Sigmoid colon (tissue), 7 donors: ENCODE data around the gene MACROD2. TPM values are rescaled to one million over a fixed set of nuclear protein-coding genes. Genes with fewer than 3 reads are reported as not detected.

Source experiments
- DNase-seq: peaks from one replicate; pipeline ENCODE4 v3.0.0-alpha.2; 2019
- H3K27ac ChIP-seq, 4 donors: fragments of 200-600 bp; sonication (generic); one replicate each; pipeline ENCODE4 v1.5.1; 2016 to 2019; ENCODE audit warnings: mild to moderate bottlenecking in 1 of 4
- H3K27me3 ChIP-seq, 3 donors: fragments of 200-600 bp; sonication (generic); one replicate each; pipeline ENCODE4 v1.5.1; 2019; ENCODE audit warnings: mild to moderate bottlenecking in 1 of 3
- H3K36me3 ChIP-seq, 4 donors: fragments of 200-600 bp; sonication (generic); one replicate each; pipeline ENCODE4 v1.5.1; 2016 to 2019
- H3K4me1 ChIP-seq, 4 donors: fragments of 200-600 bp; sonication (generic); one replicate each; pipeline ENCODE4 v1.5.1; 2017 to 2019
- H3K4me3 ChIP-seq, 4 donors: fragments of 200-600 bp; sonication (generic); one replicate each; pipeline ENCODE4 v1.5.1; 2017 to 2019; ENCODE audit warnings: mild to moderate bottlenecking in 2 of 4, moderate library complexity in 1 of 4
- H3K9me3 ChIP-seq, 4 donors: fragments of 200-600 bp in 3 of 4; sonication (generic) in 3 of 4; one replicate each; pipeline versions ENCODE4 v1.5.1 to v1.6.1; 2013 to 2019
- CTCF ChIP-seq, 4 experiments: fragments of 450-650 bp in 3 of 4; fragments of 200-600 bp in 1 of 4; IDR thresholded peaks; one replicate each; pipeline ENCODE4 v1.5.1; 2016 to 2019; ENCODE audit warnings: antibody characterized with exemption in 4 of 4, mild to moderate bottlenecking in 3 of 4, moderate library complexity in 2 of 4
- EP300 ChIP-seq, 4 donors: sonication (generic); formaldehyde crosslinking; IDR thresholded peaks; one replicate each; pipeline ENCODE4 v1.6.1; 2017; ENCODE audit warnings: antibody characterized with exemption in 4 of 4
- POLR2A ChIP-seq, 2 donors: fragments of 450-650 bp; IDR thresholded peaks; one replicate each; pipeline ENCODE4 v1.6.1; 2016; ENCODE audit warnings: antibody characterized with exemption in 2 of 2, mild to moderate bottlenecking in 2 of 2, moderate library complexity in 2 of 2
- POLR2AphosphoS5 ChIP-seq, 4 donors: sonication (generic); formaldehyde crosslinking; IDR thresholded peaks; one replicate each; pipeline ENCODE4 v1.6.1; 2017; ENCODE audit warnings: antibody characterized with exemption in 4 of 4
- WGBS, 2 donors: extraction: QIAGEN DNeasy Blood & Tissue Kit; methylation state at CpG; one replicate each; pipeline ENCODE4 v1.1.7; 2013; 5-methylcytosine and 5-hydroxymethylcytosine counted together
- intact Hi-C: fragments of 100-400 bp; cut with DNase I; formaldehyde crosslinking; loops from one replicate; pipeline ENCODE4 v1.15.1; 2023
- polyA plus RNA-seq, 3 donors: library from polyadenylated mRNA; stranded (reverse); fragments of 200-250 nt; gene quantifications; one replicate each; pipeline ENCODE4 v1.2.3, GENCODE V29; 2013
- total RNA-seq, 4 donors: library from RNA; depleted of rRNA; stranded (reverse); fragments of >200 nt; gene quantifications; one replicate each; pipeline ENCODE4 v1.1.0, GENCODE V29; 2016
- donor health status: healthy with polysubstance abuse.
- donor health status: Bipolar disorder and iron deficiency.
- donor health status: healthy.

The MACROD2 gene
- total and polyA plus RNA-seq, 7 donors = 1.2 to 22.4 (median 5.8) TPM

GRCh38 chr20:14951105-14951504 lies 955.8 kb downstream of the MACROD2 start:
- Histone ChIP-seq H3K36me3 (no peaks in the 10 kb centered on the region), H3K4me3 (no peak overlapping the region), H3K27ac (no peak overlapping the region), H3K4me1 (peaks cover 0 to 19% (median 8%) of the 10 kb centered on the region in 4 donors), H3K9me3 (no peaks in the 10 kb centered on the region), H3K27me3 (no peaks in the 10 kb centered on the region)
- WGBS, 2 donors = 87 to 95% methylated on average over 1 of the region's 1 CpG
- TF ChIP-seq POLR2AphosphoS5 (IDR thresholded peaks at IDR 0.05) (no peak), CTCF (IDR thresholded peaks at IDR 0.05) (no peak)
- intact Hi-C loops = no loop called here
- DNase-seq = no peak

GRCh38 chr20:14951707-14952418 lies 956.5 kb downstream of the MACROD2 start:
- no peak for DNase-seq
- Histone ChIP-seq H3K27ac (no peak overlapping the region), H3K36me3 (no peaks in the 10 kb centered on the region), H3K27me3 (no peaks in the 10 kb centered on the region), H3K4me3 (no peak overlapping the region), H3K4me1 (peaks cover 0 to 17% (median 7%) of the 10 kb centered on the region in 4 donors), H3K9me3 (no peaks in the 10 kb centered on the region)
- WGBS, 2 donors = 69 to 80% methylated on average over 3 of the region's 3 CpGs
- no peak for TF ChIP-seq POLR2A (IDR thresholded peaks at IDR 0.05)
- no peak for TF ChIP-seq CTCF (IDR thresholded peaks at IDR 0.05)
- no peak for TF ChIP-seq POLR2AphosphoS5 (IDR thresholded peaks at IDR 0.05)
- TF ChIP-seq EP300 (IDR thresholded peaks at IDR 0.05) = no peak
- intact Hi-C loops = no loop called here

GRCh38 chr20:14953736-14954135 lies 958.4 kb downstream of the MACROD2 start:
- no peak overlapping the region for H3K4me3 ChIP-seq
- H3K4me1 ChIP-seq = peaks cover 0 to 5% (median 0%) of the 10 kb centered on the region in 4 donors
- no peaks in the 10 kb centered on the region for H3K27me3 ChIP-seq
- no peak overlapping the region for H3K27ac ChIP-seq
- H3K9me3 ChIP-seq = no peaks in the 10 kb centered on the region
- intact Hi-C loops = no loop called here
- DNase-seq = no peak
- WGBS, 2 donors = 91 to 92% methylated on average over 2 of the region's 2 CpGs
- H3K36me3 ChIP-seq = no peaks in the 10 kb centered on the region
- no peak for TF ChIP-seq EP300 (IDR thresholded peaks at IDR 0.05)
- no peak for TF ChIP-seq POLR2A (IDR thresholded peaks at IDR 0.05)
- no peak for TF ChIP-seq CTCF (IDR thresholded peaks at IDR 0.05)
- no peak for TF ChIP-seq POLR2AphosphoS5 (IDR thresholded peaks at IDR 0.05)

GRCh38 chr20:14955399-14955798 lies 960.1 kb downstream of the MACROD2 start:
- H3K27ac ChIP-seq = no peak overlapping the region
- no peak overlapping the region for H3K4me3 ChIP-seq
- intact Hi-C loops = no loop called here
- H3K9me3 ChIP-seq = no peaks in the 10 kb centered on the region
- 81 to 94% methylated on average over 4 of the region's 4 CpGs for WGBS, 2 donors
- TF ChIP-seq CTCF (IDR thresholded peaks at IDR 0.05) (no peak), POLR2AphosphoS5 (IDR thresholded peaks at IDR 0.05) (no peak), POLR2A (IDR thresholded peaks at IDR 0.05) (no peak), EP300 (IDR thresholded peaks at IDR 0.05) (no peak)
- H3K27me3 ChIP-seq = no peaks in the 10 kb centered on the region
- peaks cover 0 to 5% (median 0%) of the 10 kb centered on the region in 4 donors for H3K4me1 ChIP-seq
- DNase-seq = no peak
- H3K36me3 ChIP-seq = no peaks in the 10 kb centered on the region

- Histone ChIP-seq H3K36me3 (no peaks in the 10 kb centered on the region), H3K4me1 (peaks cover 0 to 5% (median 0%) of the 10 kb centered on the region in 4 donors), H3K9me3 (no peaks in the 10 kb centered on the region), H3K27me3 (no peaks in the 10 kb centered on the region), H3K4me3 (no peak overlapping the region), H3K27ac (no peak overlapping the region)
- 18 to 51% methylated on average over 3 of the region's 3 CpGs for whole genome bisulfite sequencing, 2 donors
- TF ChIP-seq POLR2A (IDR thresholded peaks at IDR 0.05) = no peak
- TF ChIP-seq CTCF (IDR thresholded peaks at IDR 0.05) = no peak
- TF ChIP-seq EP300 (IDR thresholded peaks at IDR 0.05) = no peak
- no peak for TF ChIP-seq POLR2AphosphoS5 (IDR thresholded peaks at IDR 0.05)
- intact Hi-C loops = no loop called here
- no peak for DNase-seq
Measured at GRCh38 chr20:14956026-14956425, 960.7 kb downstream of the MACROD2 start.
